Fibroblast of villous mesenchyme (primary cell): ENCODE data around the gene FRMD6. TPM values are rescaled to one million over a fixed set of nuclear protein-coding genes. Genes with fewer than 3 reads are reported as not detected.
"Not testable (repeated sequence)": the region's sequence is repeated elsewhere in the genome, so short reads cannot be mapped to it uniquely, and the experiment has no call there.

Source experiments
- DNase-seq: peaks from one replicate; pipeline ENCODE4 v3.0.0-alpha.2; 2010; ENCODE audit warnings: low read depth
- H3K4me3 ChIP-seq: 2 replicates; pipeline ENCODE4 v1.5.1; 2011; ENCODE audit warnings: low read depth, mild to moderate bottlenecking, low read length
- CTCF ChIP-seq: IDR thresholded peaks from 2 replicates; pipeline ENCODE4 v1.5.1; 2012; ENCODE audit warnings: low read depth, mild to moderate bottlenecking, low read length; ENCODE audit not compliant: insufficient read depth
- small RNA-seq: library from RNA; depleted of rRNA; stranded (forward); fragments of <200 nt; gene quantifications from one replicate; pipeline ENCODE3, GENCODE V24; 2012
- total RNA-seq: library from RNA; depleted of rRNA; stranded (reverse); fragments of >200 nt; gene quantifications from 2 replicates; pipeline ENCODE4 v1.2.3, GENCODE V29; 2012

The FRMD6 gene
- total RNA-seq, 1 donor: 524 TPM

GRCh38 chr14:51759950-51760349 is 108.2 kb downstream of the FRMD6 start:
- no peak for TF ChIP-seq CTCF
- no peak overlapping the region for H3K4me3 ChIP-seq
- no peak for DNase-seq

- not testable (repeated sequence) for H3K4me3 ChIP-seq, DNase-seq
Measured at GRCh38 chr14:51765726-51766125, 114.0 kb downstream of the FRMD6 start.

- not testable (repeated sequence) for DNase-seq, H3K4me3 ChIP-seq
Measured at GRCh38 chr14:51766586-51766985, 114.9 kb downstream of the FRMD6 start.

- DNase-seq, H3K4me3 ChIP-seq: not testable (repeated sequence)
Measured at GRCh38 chr14:51769261-51769660, 117.6 kb downstream of the FRMD6 start.

GRCh38 chr14:51774209-51774608 is 122.5 kb downstream of the FRMD6 start:
- no peak for TF ChIP-seq CTCF
- DNase-seq: no peak
- no peak overlapping the region for H3K4me3 ChIP-seq

- peak; percentile 85 for TF ChIP-seq CTCF
- peak overlapping the region; percentile 30 for H3K4me3 ChIP-seq
- peak; percentile 75 for DNase-seq
Measured at GRCh38 chr14:51776102-51776894, 124.6 kb downstream of the FRMD6 start.

- H3K4me3 ChIP-seq: no peak overlapping the region
- DNase-seq: peak; percentile 69
- peak; percentile 84 for TF ChIP-seq CTCF
Measured at GRCh38 chr14:51780006-51780692, 128.4 kb downstream of the FRMD6 start.

Small RNA genes lying within 50 kb of the gene (small RNA-seq; reads per million reads assigned to genes)
- gene OR7E159P: not detected
- gene RNA5SP385: not detected
- not detected for gene RNU6-301P

Other genes with a start within 250 kb of the FRMD6 start
- 4.3 and 12.9 TPM in 2 replicates for gene GNG2, start 208.7 kb downstream of the FRMD6 start, total RNA-seq